GM23338 (cell line): ENCODE results near the gene NAT8L. TPM values are rescaled to one million over a fixed set of nuclear protein-coding genes. Genes with fewer than 3 reads are reported as not detected.
A peak's percentile ranks its signal among the peaks of the same experiment; 100 is the strongest.

Experiments
- ATAC-seq: fragments of 200-7000 bp; cut with Tn5 transposase; 3 replicates; pipeline ENCODE4 v1.9.1; 2020
- DNase-seq: peaks from one replicate; pipeline ENCODE4 v3.0.0-alpha.2; 2015; ENCODE audit warnings: low spot score
- H2AFZ ChIP-seq: fragments of 200-600 bp; sonication (generic); 2 replicates; pipeline ENCODE4 v1.8.0; 2016; ENCODE audit warnings: antibody characterized with exemption, mild to moderate bottlenecking, moderate library complexity
- H3F3A ChIP-seq: fragments of 200-600 bp; sonication (generic); replicated peaks from 2 replicates; pipeline ENCODE4 v1.8.0; 2017; ENCODE audit warnings: antibody characterized with exemption, mixed run types, low read depth
- H3K27ac ChIP-seq: fragments of 200-600 bp; sonication (generic); 2 replicates; pipeline ENCODE4 v1.6.1; 2016; ENCODE audit warnings: low read depth
- H3K27me3 ChIP-seq: fragments of 200-600 bp; sonication (generic); 2 replicates; pipeline ENCODE4 v1.8.0; 2016; ENCODE audit warnings: mild to moderate bottlenecking, mixed run types, moderate library complexity; ENCODE audit not compliant: insufficient read depth
- H3K36me3 ChIP-seq: fragments of 200-600 bp; sonication (generic); 2 replicates; pipeline ENCODE4 v1.8.0; 2016; ENCODE audit warnings: mild to moderate bottlenecking; ENCODE audit not compliant: insufficient read depth
- H3K4me1 ChIP-seq: fragments of 200-600 bp; sonication (generic); 2 replicates; pipeline ENCODE4 v1.8.0; 2016; ENCODE audit warnings: mild to moderate bottlenecking, moderate library complexity; ENCODE audit not compliant: insufficient read depth
- H3K4me2 ChIP-seq: fragments of 200-600 bp; sonication (generic); 2 replicates; pipeline ENCODE4 v1.7.1; 2017; ENCODE audit warnings: mixed run types
- H3K4me3 ChIP-seq: fragments of 200-600 bp; sonication (generic); 2 replicates; pipeline ENCODE4 v1.6.1; 2016; ENCODE audit warnings: mixed run types
- H3K79me2 ChIP-seq: fragments of 200-600 bp; sonication (generic); replicated peaks from 2 replicates; pipeline ENCODE4 v1.8.0; 2017; ENCODE audit warnings: mild to moderate bottlenecking; ENCODE audit not compliant: insufficient read depth
- H3K9me2 ChIP-seq: fragments of 200-600 bp; sonication (generic); 2 replicates; pipeline ENCODE4 v1.8.0; 2017; ENCODE audit not compliant: insufficient read depth
- H4K20me1 ChIP-seq: fragments of 200-600 bp; sonication (generic); replicated peaks from 2 replicates; pipeline ENCODE4 v1.8.0; 2017; ENCODE audit warnings: mild to moderate bottlenecking; ENCODE audit not compliant: insufficient read depth
- H3K27ac Mint-ChIP-seq: 2 replicates; pipeline ENCODE4 v1.8.0; 2020; ENCODE audit warnings: inconsistent platforms, mild to moderate bottlenecking, moderate library complexity, mixed read lengths
- H3K27me3 Mint-ChIP-seq: 3 replicates; pipeline ENCODE4 v1.8.0; 2022; ENCODE audit warnings: low read depth, mild to moderate bottlenecking, moderate library complexity, mixed read lengths, inconsistent platforms; ENCODE audit not compliant: insufficient read depth, poor library complexity
- H3K36me3 Mint-ChIP-seq: 3 replicates; pipeline ENCODE4 v1.8.0; 2021; ENCODE audit warnings: low read depth, mild to moderate bottlenecking, inconsistent platforms, moderate library complexity, mixed read lengths
- H3K4me1 Mint-ChIP-seq: 3 replicates; pipeline ENCODE4 v1.8.0; 2020; ENCODE audit warnings: mild to moderate bottlenecking, inconsistent platforms, mixed read lengths
- H3K4me3 Mint-ChIP-seq: 3 replicates; pipeline ENCODE4 v1.8.0; 2021; ENCODE audit warnings: moderate library complexity, mild to moderate bottlenecking, inconsistent platforms, mixed read lengths
- H3K9me3 Mint-ChIP-seq: 3 replicates; pipeline ENCODE4 v1.8.0; 2020; ENCODE audit warnings: moderate library complexity, mild to moderate bottlenecking, inconsistent platforms, mixed read lengths
- CREB1 ChIP-seq: fragments of 250-450 bp; sonication (Bioruptor Pico); IDR thresholded peaks from 2 replicates; pipeline ENCODE4 v1.5.0; 2020; ENCODE audit warnings: low read depth, mild to moderate bottlenecking, moderate library complexity
- CTCF ChIP-seq, 2 experiments: fragments of 200-600 bp in 1 of 2; sonication (generic) in 1 of 2; conservative IDR thresholded peaks; 2 replicates each; pipeline versions ENCODE4 v1.5.1 to v1.6.1; 2016 to 2017; ENCODE audit warnings: antibody characterized with exemption in 2 of 2, low read depth in 2 of 2, mild to moderate bottlenecking in 2 of 2, moderate library complexity in 1 of 2
- EZH2 ChIP-seq: fragments of 200-600 bp; sonication (generic); IDR thresholded peaks from one replicate; pipeline ENCODE4 v1.8.0; 2017; ENCODE audit warnings: antibody characterized with exemption, mild to moderate bottlenecking, low read depth; ENCODE audit not compliant: unreplicated experiment
- EZH2phosphoT487 ChIP-seq: fragments of 200-600 bp; sonication (generic); IDR thresholded peaks from one replicate; pipeline ENCODE4 v1.8.1; 2018; ENCODE audit warnings: antibody characterized with exemption; ENCODE audit not compliant: unreplicated experiment
- JUNB ChIP-seq: IDR thresholded peaks from one replicate; pipeline ENCODE4 v1.6.1; 2016; ENCODE audit warnings: antibody characterized with exemption; ENCODE audit not compliant: unreplicated experiment
- NANOG ChIP-seq: IDR thresholded peaks from 2 replicates; pipeline ENCODE4 v1.6.1; 2016; ENCODE audit warnings: antibody characterized with exemption, borderline replicate concordance
- POLR2AphosphoS5 ChIP-seq: IDR thresholded peaks from 2 replicates; pipeline ENCODE4 v1.6.1; 2016; ENCODE audit warnings: antibody characterized with exemption, low read depth
- STAT1 ChIP-seq: IDR thresholded peaks from one replicate; pipeline ENCODE4 v1.6.1; 2016; ENCODE audit warnings: antibody characterized with exemption; ENCODE audit not compliant: unreplicated experiment
- ZNF114 ChIP-seq: fragments of 250-450 bp; sonication (Bioruptor Pico); IDR thresholded peaks from 2 replicates; pipeline ENCODE4 v1.5.0; 2020; ENCODE audit warnings: mild to moderate bottlenecking, moderate library complexity
- ZNF331 ChIP-seq: fragments of 250-450 bp; sonication (Bioruptor Pico); IDR thresholded peaks from 2 replicates; pipeline ENCODE4 v1.5.0; 2020; ENCODE audit warnings: low read depth, mild to moderate bottlenecking, moderate library complexity
- polyA plus RNA-seq: library from polyadenylated mRNA; unstranded; fragments of >200 nt; fragmentation: Nextera tagmentation; extraction: Ambion mirVana; gene quantifications from 2 replicates; pipeline ENCODE4 v1.2.1, GENCODE V29; 2016
- total RNA-seq: library from RNA; depleted of rRNA; stranded (reverse); fragments of >200 nt; shearing (Covaris generic); gene quantifications from 2 replicates; pipeline ENCODE4 v1.2.3, GENCODE V29; 2014
- TF ChIP-seq, protein P1 (sequence below): fragments of 250-450 bp; sonication (Bioruptor Pico); IDR thresholded peaks from 2 replicates; pipeline ENCODE4 v1.5.0; 2020; ENCODE audit warnings: mild to moderate bottlenecking, moderate library complexity

The NAT8L gene
- total and polyA plus RNA-seq, 2 experiments from 2014 or later, result 1.6 to 9.7 TPM

DNA sequence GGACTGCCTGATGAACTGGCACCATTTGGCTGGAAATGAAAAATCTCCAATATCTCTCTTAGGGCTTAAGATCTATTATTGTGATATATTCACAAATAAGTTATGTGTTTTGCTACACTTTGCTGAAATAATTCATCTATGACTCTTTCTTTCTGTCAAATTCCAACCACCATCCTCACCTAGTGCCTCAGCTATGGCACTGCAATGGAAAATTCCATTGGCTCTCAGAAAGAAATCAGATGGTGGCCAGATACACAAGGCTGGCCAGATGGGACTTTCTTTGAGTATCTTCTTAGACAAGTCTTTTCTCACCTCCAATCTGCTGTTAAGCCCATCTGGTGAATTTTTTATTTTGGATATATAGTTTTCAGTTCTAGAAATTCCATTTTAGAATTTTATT lies 28.0 kb downstream of the NAT8L start:
- H3K9me2 ChIP-seq, result no peaks in the 10 kb centered on the region
- DNase-seq, result peak; percentile 43
- H3K4me2 ChIP-seq, result no peak overlapping the region
- H4K20me1 ChIP-seq, result no peaks in the 10 kb centered on the region; the same call in 1 of the 2 replicates
- Mint-ChIP-seq H3K36me3 (no peaks in the 10 kb centered on the region; the same call in 2 of the 3 replicates), H3K9me3 (no peaks in the 10 kb centered on the region), H3K4me3 (no peak overlapping the region), H3K27ac (no peak overlapping the region), H3K4me1 (no peaks in the 10 kb centered on the region; the same call in 2 of the 3 replicates), H3K27me3 (peaks cover 8% of the 10 kb centered on the region)
- H3K79me2 ChIP-seq, result no peaks in the 10 kb centered on the region
- no peaks in the 10 kb centered on the region for H3K36me3 ChIP-seq
- no peaks in the 10 kb centered on the region for H3F3A ChIP-seq
- no peak overlapping the region for H2AFZ ChIP-seq
- H3K4me1 ChIP-seq, result no peaks in the 10 kb centered on the region
- peak; percentile 36; the same call in 2 of the 3 replicates for ATAC-seq
- H3K4me3 ChIP-seq, result no peak overlapping the region
- H3K27ac ChIP-seq, result no peak overlapping the region
- peak in 1 of 2 experiments; percentile 38 for TF ChIP-seq CTCF (conservative IDR thresholded peaks at IDR 0.05; ENCODE audit: low read depth in 2 of 2)
- TF ChIP-seq JUNB, result no peak
- TF ChIP-seq EZH2, result no peak
- TF ChIP-seq EZH2phosphoT487, result no peak
- no peak for TF ChIP-seq STAT1
- TF ChIP-seq NANOG, result no peak
- no peaks in the 10 kb centered on the region for H3K27me3 ChIP-seq

GRCh38 chr4:2089222-2089621 lies 30.1 kb downstream of the NAT8L start:
- no peak for ATAC-seq
- H3K27ac Mint-ChIP-seq, result no peak overlapping the region
- H3F3A ChIP-seq, result no peaks in the 10 kb centered on the region
- H3K4me1 Mint-ChIP-seq, result no peaks in the 10 kb centered on the region; the same call in 2 of the 3 replicates
- no peaks in the 10 kb centered on the region; the same call in 1 of the 2 replicates for H4K20me1 ChIP-seq
- H3K4me3 Mint-ChIP-seq, result no peak overlapping the region
- H2AFZ ChIP-seq, result no peak overlapping the region
- no peaks in the 10 kb centered on the region for H3K27me3 ChIP-seq
- H3K79me2 ChIP-seq, result no peaks in the 10 kb centered on the region
- H3K27me3 Mint-ChIP-seq, result peaks cover 5% of the 10 kb centered on the region
- no peaks in the 10 kb centered on the region for H3K9me2 ChIP-seq
- no peak overlapping the region for H3K4me2 ChIP-seq
- H3K36me3 Mint-ChIP-seq, result no peaks in the 10 kb centered on the region; the same call in 2 of the 3 replicates
- H3K9me3 Mint-ChIP-seq, result no peaks in the 10 kb centered on the region
- no peaks in the 10 kb centered on the region for H3K4me1 ChIP-seq
- H3K36me3 ChIP-seq, result no peaks in the 10 kb centered on the region
- no peak for DNase-seq
- H3K27ac ChIP-seq, result no peak overlapping the region
- no peak overlapping the region for H3K4me3 ChIP-seq
- TF ChIP-seq, protein P1, sequence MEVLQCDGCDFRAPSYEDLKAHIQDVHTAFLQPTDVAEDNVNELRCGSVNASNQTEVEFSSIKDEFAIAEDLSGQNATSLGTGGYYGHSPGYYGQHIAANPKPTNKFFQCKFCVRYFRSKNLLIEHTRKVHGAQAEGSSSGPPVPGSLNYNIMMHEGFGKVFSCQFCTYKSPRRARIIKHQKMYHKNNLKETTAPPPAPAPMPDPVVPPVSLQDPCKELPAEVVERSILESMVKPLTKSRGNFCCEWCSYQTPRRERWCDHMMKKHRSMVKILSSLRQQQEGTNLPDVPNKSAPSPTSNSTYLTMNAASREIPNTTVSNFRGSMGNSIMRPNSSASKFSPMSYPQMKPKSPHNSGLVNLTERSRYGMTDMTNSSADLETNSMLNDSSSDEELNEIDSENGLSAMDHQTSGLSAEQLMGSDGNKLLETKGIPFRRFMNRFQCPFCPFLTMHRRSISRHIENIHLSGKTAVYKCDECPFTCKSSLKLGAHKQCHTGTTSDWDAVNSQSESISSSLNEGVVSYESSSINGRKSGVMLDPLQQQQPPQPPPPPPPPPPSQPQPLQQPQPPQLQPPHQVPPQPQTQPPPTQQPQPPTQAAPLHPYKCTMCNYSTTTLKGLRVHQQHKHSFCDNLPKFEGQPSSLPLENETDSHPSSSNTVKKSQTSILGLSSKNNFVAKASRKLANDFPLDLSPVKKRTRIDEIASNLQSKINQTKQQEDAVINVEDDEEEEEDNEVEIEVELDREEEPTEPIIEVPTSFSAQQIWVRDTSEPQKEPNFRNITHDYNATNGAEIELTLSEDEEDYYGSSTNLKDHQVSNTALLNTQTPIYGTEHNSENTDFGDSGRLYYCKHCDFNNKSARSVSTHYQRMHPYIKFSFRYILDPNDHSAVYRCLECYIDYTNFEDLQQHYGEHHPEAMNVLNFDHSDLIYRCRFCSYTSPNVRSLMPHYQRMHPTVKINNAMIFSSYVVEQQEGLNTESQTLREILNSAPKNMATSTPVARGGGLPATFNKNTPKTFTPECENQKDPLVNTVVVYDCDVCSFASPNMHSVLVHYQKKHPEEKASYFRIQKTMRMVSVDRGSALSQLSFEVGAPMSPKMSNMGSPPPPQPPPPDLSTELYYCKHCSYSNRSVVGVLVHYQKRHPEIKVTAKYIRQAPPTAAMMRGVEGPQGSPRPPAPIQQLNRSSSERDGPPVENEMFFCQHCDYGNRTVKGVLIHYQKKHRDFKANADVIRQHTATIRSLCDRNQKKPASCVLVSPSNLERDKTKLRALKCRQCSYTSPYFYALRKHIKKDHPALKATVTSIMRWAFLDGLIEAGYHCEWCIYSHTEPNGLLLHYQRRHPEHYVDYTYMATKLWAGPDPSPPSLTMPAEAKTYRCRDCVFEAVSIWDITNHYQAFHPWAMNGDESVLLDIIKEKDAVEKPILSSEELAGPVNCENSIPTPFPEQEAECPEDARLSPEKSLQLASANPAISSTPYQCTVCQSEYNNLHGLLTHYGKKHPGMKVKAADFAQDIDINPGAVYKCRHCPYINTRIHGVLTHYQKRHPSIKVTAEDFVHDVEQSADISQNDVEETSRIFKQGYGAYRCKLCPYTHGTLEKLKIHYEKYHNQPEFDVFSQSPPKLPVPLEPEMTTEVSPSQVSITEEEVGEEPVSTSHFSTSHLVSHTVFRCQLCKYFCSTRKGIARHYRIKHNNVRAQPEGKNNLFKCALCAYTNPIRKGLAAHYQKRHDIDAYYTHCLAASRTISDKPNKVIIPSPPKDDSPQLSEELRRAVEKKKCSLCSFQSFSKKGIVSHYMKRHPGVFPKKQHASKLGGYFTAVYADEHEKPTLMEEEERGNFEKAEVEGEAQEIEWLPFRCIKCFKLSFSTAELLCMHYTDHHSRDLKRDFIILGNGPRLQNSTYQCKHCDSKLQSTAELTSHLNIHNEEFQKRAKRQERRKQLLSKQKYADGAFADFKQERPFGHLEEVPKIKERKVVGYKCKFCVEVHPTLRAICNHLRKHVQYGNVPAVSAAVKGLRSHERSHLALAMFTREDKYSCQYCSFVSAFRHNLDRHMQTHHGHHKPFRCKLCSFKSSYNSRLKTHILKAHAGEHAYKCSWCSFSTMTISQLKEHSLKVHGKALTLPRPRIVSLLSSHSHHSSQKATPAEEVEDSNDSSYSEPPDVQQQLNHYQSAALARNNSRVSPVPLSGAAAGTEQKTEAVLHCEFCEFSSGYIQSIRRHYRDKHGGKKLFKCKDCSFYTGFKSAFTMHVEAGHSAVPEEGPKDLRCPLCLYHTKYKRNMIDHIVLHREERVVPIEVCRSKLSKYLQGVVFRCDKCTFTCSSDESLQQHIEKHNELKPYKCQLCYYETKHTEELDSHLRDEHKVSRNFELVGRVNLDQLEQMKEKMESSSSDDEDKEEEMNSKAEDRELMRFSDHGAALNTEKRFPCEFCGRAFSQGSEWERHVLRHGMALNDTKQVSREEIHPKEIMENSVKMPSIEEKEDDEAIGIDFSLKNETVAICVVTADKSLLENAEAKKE, result no peak
- TF ChIP-seq ZNF114 (CRISPR knock-in tag) (no peak), EZH2phosphoT487 (no peak), POLR2AphosphoS5 (no peak), CREB1 (CRISPR knock-in tag) (no peak), NANOG (no peak), ZNF331 (CRISPR knock-in tag) (no peak), JUNB (no peak), EZH2 (no peak), CTCF (conservative IDR thresholded peaks at IDR 0.05; ENCODE audit: low read depth in 2 of 2) (no peak)
